KMS-11 (cell line): ENCODE data around the gene SMIM5.
"Not testable (repeated sequence)": the region's sequence is repeated elsewhere in the genome, so short reads cannot be mapped to it uniquely, and the experiment has no call there.

ENCODE experiments used
- H2AFZ ChIP-seq: fragments of 200-600 bp; sonication (generic); 2 replicates; pipeline ENCODE4 v1.6.1; 2016; ENCODE audit warnings: antibody characterized with exemption, mixed run types, low read depth
- H3K27ac ChIP-seq: fragments of 200-600 bp; sonication (generic); 2 replicates; pipeline ENCODE4 v1.6.1; 2016; ENCODE audit warnings: mild to moderate bottlenecking, mixed run types
- H3K27me3 ChIP-seq: fragments of 200-600 bp; sonication (generic); 2 replicates; pipeline ENCODE4 v1.6.1; 2017; ENCODE audit warnings: mild to moderate bottlenecking, low read depth, mixed run types, moderate library complexity; ENCODE audit not compliant: insufficient read depth
- H3K36me3 ChIP-seq: fragments of 200-600 bp; sonication (generic); 2 replicates; pipeline ENCODE4 v1.6.1; 2017; ENCODE audit warnings: mild to moderate bottlenecking, mixed run types; ENCODE audit not compliant: insufficient read depth
- H3K4me1 ChIP-seq: fragments of 200-600 bp; sonication (generic); 2 replicates; pipeline ENCODE4 v1.6.1; 2016; ENCODE audit warnings: mild to moderate bottlenecking, low read depth, mixed run types; ENCODE audit not compliant: poor library complexity, severe bottlenecking
- H3K4me2 ChIP-seq: fragments of 200-600 bp; sonication (generic); 2 replicates; pipeline ENCODE4 v1.7.0; 2016; ENCODE audit warnings: mild to moderate bottlenecking, mixed run types
- H3K4me3 ChIP-seq: fragments of 200-600 bp; sonication (generic); IDR thresholded peaks from 2 replicates; pipeline ENCODE4 v1.6.1; 2017; ENCODE audit warnings: low read depth, low read length, mixed read lengths; ENCODE audit not compliant: insufficient read depth
- H3K79me2 ChIP-seq: fragments of 200-600 bp; sonication (generic); 2 replicates; pipeline ENCODE4 v1.6.1; 2016; ENCODE audit warnings: low read depth, mixed run types; ENCODE audit not compliant: insufficient read depth
- H3K9ac ChIP-seq: fragments of 200-600 bp; sonication (generic); 2 replicates; pipeline ENCODE4 v1.6.1; 2016; ENCODE audit warnings: mild to moderate bottlenecking, mixed run types
- H4K20me1 ChIP-seq: fragments of 200-600 bp; sonication (generic); 2 replicates; pipeline ENCODE4 v1.6.1; 2016; ENCODE audit warnings: mild to moderate bottlenecking, mixed run types; ENCODE audit not compliant: insufficient read depth
- TF ChIP-seq, protein P1 (sequence below): fragments of 200-600 bp; sonication (generic); conservative IDR thresholded peaks from 2 replicates; pipeline ENCODE4 v1.6.1; 2017; ENCODE audit warnings: low read depth, mild to moderate bottlenecking, antibody characterized with exemption, low read length, moderate library complexity, mixed read lengths

The SMIM5 gene

DNA sequence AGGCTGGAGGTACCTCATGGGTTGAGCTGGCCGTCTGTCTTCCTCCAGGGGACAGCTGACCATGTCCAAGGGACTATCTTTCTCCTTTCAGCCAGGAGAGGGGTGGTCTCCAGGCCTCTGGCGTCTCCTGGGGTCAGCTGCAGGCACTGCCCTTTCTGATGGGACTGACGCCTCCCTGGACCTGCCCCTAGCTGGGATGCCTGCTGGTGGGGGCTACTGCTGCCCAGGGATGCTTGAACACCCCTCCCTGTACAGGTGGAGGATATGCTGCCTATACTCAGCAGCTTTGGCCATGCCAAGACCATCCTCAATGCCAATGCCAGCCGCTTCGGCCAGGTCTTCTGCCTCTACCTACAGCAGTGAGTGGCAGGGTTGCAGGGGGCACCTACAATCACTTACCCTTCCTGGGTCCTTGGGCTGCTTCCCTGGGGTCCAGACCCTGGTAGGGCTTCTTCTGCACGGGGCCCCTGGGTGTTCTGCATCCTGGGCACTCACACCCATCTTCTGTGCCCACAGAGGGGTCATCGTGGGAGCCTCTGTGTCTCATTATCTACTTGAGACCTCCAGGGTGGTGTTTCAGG, 41.4 kb upstream of the SMIM5 start:
- Histone ChIP-seq H3K9ac (no peak overlapping the region), H3K4me2 (no peak overlapping the region), H3K4me1 (no peaks in the 10 kb centered on the region), H3K36me3 (no peaks in the 10 kb centered on the region), H3K27ac (no peak overlapping the region), H3K4me3 (no peak overlapping the region), H4K20me1 (no peaks in the 10 kb centered on the region), H3K27me3 (peaks cover 65% of the 10 kb centered on the region; the same call in 1 of the 2 replicates), H3K79me2 (no peaks in the 10 kb centered on the region), H2AFZ (no peak overlapping the region)
- TF ChIP-seq, protein P1, sequence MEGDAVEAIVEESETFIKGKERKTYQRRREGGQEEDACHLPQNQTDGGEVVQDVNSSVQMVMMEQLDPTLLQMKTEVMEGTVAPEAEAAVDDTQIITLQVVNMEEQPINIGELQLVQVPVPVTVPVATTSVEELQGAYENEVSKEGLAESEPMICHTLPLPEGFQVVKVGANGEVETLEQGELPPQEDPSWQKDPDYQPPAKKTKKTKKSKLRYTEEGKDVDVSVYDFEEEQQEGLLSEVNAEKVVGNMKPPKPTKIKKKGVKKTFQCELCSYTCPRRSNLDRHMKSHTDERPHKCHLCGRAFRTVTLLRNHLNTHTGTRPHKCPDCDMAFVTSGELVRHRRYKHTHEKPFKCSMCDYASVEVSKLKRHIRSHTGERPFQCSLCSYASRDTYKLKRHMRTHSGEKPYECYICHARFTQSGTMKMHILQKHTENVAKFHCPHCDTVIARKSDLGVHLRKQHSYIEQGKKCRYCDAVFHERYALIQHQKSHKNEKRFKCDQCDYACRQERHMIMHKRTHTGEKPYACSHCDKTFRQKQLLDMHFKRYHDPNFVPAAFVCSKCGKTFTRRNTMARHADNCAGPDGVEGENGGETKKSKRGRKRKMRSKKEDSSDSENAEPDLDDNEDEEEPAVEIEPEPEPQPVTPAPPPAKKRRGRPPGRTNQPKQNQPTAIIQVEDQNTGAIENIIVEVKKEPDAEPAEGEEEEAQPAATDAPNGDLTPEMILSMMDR: no peak

DNA sequence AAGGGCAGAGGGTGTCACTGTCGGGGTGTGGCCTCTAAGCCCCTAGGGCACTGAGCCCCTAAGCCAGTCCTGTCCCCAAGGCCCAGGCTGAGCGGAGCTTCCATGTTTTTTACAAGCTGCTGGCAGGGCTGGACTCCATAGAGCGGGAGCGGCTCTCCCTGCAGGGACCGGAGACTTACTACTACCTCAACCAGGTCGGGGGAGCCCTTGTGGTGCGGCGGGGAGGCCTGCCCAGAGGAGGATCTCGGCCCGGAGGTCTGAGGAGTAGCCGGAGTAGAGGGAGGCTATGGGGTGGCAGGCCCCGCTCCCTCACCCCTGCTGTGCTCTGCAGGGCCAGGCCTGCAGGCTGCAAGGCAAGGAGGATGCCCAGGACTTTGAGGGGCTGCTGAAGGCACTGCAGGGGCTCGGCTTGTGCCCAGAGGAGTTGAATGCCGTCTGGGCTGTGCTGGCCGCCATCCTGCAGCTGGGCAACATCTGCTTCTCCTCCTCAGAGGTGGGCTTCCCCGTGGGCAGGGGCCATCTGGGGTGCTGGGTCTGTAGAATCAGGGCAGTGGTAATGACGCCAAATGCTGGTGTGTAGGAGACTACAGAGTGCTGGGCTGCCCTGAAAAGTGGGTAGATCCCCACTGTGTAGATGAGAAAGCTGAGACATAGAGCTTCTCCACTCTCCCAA, 40.8 kb upstream of the SMIM5 start:
- Histone ChIP-seq H3K79me2 (no peaks in the 10 kb centered on the region), H3K4me2 (no peak overlapping the region), H3K27me3 (peaks cover 66% of the 10 kb centered on the region; the same call in 1 of the 2 replicates), H3K36me3 (no peaks in the 10 kb centered on the region), H3K27ac (no peak overlapping the region), H3K4me3 (no peak overlapping the region), H3K4me1 (no peaks in the 10 kb centered on the region), H3K9ac (no peak overlapping the region), H4K20me1 (no peaks in the 10 kb centered on the region), H2AFZ (no peak overlapping the region)
- TF ChIP-seq, protein P1: no peak

DNA sequence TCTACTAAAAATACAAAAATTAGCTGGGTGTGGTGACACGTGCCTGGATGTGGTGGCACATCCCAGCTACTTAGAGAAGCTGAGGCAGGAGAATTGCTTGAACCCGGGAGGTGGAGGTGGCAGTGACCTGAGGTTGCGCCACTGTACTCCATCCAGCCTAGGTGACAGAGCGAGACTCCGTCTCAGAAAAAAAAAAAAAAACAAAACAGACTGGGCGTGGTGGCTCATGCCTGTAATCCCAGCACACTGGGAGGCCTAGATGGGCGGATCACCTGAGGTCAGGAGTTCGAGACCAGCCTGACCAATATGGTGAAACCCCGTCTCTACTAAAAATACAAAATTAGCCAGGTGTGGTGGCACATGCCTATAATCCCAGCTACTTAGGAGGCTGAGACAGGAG, 39.8 kb upstream of the SMIM5 start:
- not testable (repeated sequence) for H4K20me1 ChIP-seq, H3K4me3 ChIP-seq, H3K4me2 ChIP-seq, H3K27ac ChIP-seq, H3K79me2 ChIP-seq, H3K36me3 ChIP-seq, H3K9ac ChIP-seq, H3K4me1 ChIP-seq, H2AFZ ChIP-seq
- peaks cover 63% of the 10 kb centered on the region; the same call in 1 of the 2 replicates for H3K27me3 ChIP-seq

DNA sequence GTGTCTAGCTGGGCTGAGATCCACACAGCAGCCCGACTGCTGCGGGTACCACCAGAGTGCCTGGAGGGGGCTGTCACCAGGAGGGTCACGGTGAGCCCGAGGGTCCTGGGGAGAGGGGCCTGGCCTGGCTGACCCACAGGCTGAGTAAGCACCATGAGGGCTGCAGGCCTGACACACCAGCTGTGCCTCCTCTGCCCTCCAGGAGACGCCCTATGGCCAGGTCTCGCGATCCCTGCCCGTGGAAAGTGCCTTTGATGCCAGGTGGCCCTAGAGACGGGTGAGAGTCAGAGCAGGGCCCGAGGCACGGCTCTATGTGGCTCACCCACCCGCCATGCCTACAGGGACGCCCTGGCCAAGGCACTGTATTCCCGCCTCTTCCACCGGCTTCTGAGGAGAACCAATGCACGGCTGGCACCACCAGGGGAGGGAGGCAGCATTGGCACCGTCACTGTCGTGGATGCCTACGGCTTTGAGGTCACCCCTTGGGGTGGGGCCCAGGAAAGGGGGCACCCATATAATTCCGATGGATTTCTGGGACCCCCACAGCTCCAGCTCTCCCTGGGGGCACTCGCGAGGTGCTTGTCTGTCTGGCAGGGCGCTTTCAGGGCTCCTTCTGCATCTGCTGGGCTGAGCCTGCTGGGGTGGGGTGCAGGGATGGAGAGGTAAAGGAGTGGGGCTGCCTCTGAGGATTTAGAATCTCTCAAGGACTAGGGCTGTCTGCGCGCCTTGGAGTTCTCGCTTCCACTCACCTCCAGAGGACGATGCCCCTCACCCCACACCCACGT, 38.5 kb upstream of the SMIM5 start:
- H2AFZ ChIP-seq: no peak overlapping the region; the same call in 1 of the 2 replicates
- no peaks in the 10 kb centered on the region for H4K20me1 ChIP-seq

More for the DNA sequence above, 38.5 kb upstream of the SMIM5 start:
- no peak overlapping the region for H3K27ac ChIP-seq
- H3K9ac ChIP-seq: no peak overlapping the region
- H3K4me2 ChIP-seq: no peak overlapping the region
- TF ChIP-seq, protein P1: no peak; the same call in 1 of the 2 replicates
- no peak overlapping the region for H3K4me3 ChIP-seq
- H3K79me2 ChIP-seq: no peaks in the 10 kb centered on the region
- no peaks in the 10 kb centered on the region for H3K4me1 ChIP-seq
- no peaks in the 10 kb centered on the region for H3K36me3 ChIP-seq
- peaks cover 65% of the 10 kb centered on the region; the same call in 1 of the 2 replicates for H3K27me3 ChIP-seq
